Bronchial epithelial cell (primary cell): ENCODE results near the gene KCNK16. TPM values are rescaled to one million over a fixed set of nuclear protein-coding genes. Genes with fewer than 3 reads are reported as not detected.

Experiments
- DNase-seq: peaks from one replicate; pipeline ENCODE4 v3.0.0-alpha.2; 2010; ENCODE audit warnings: low read depth
- FAIRE-seq: peaks from 2 replicates; lab custom pipeline; 2011; peaks lifted over from hg19 to GRCh38; lab: Jason Lieb, UNC
- H3K27me3 ChIP-seq: 2 replicates; pipeline ENCODE4 v1.5.1; 2011; ENCODE audit warnings: low read length; ENCODE audit not compliant: control insufficient read depth, insufficient read depth
- H3K36me3 ChIP-seq: 2 replicates; pipeline ENCODE4 v1.5.1; 2011; ENCODE audit warnings: low read length; ENCODE audit not compliant: control insufficient read depth, insufficient read depth
- H3K4me3 ChIP-seq: 2 replicates; pipeline ENCODE4 v1.5.1; 2011; ENCODE audit warnings: mild to moderate bottlenecking, low read depth, low read length, control low read depth
- total RNA-seq: library from RNA; depleted of rRNA; stranded (reverse); fragments of >200 nt; gene quantifications from 2 replicates; pipeline ENCODE4 v1.2.1, GENCODE V29; 2014
- TF ChIP-seq, protein P1 (sequence below): IDR thresholded peaks from 2 replicates; pipeline ENCODE4 v1.5.1; 2011; ENCODE audit warnings: mild to moderate bottlenecking, moderate library complexity, low read length, control low read depth, inconsistent platforms; ENCODE audit not compliant: insufficient read depth, severe bottlenecking

Gene KCNK16
- total RNA-seq, 1 donor from 2014 or later: not detected

- FAIRE-seq (no peak), DNase-seq (no peak)
- Histone ChIP-seq H3K4me3 (no peak overlapping the region), H3K27me3 (no peaks in the 10 kb centered on the region), H3K36me3 (no peaks in the 10 kb centered on the region)
- TF ChIP-seq, protein P1, sequence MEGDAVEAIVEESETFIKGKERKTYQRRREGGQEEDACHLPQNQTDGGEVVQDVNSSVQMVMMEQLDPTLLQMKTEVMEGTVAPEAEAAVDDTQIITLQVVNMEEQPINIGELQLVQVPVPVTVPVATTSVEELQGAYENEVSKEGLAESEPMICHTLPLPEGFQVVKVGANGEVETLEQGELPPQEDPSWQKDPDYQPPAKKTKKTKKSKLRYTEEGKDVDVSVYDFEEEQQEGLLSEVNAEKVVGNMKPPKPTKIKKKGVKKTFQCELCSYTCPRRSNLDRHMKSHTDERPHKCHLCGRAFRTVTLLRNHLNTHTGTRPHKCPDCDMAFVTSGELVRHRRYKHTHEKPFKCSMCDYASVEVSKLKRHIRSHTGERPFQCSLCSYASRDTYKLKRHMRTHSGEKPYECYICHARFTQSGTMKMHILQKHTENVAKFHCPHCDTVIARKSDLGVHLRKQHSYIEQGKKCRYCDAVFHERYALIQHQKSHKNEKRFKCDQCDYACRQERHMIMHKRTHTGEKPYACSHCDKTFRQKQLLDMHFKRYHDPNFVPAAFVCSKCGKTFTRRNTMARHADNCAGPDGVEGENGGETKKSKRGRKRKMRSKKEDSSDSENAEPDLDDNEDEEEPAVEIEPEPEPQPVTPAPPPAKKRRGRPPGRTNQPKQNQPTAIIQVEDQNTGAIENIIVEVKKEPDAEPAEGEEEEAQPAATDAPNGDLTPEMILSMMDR: no peak
These were observed 11.3 kb upstream of the KCNK16 start for GRCh38 chr6:39333644-39334438.

DNA sequence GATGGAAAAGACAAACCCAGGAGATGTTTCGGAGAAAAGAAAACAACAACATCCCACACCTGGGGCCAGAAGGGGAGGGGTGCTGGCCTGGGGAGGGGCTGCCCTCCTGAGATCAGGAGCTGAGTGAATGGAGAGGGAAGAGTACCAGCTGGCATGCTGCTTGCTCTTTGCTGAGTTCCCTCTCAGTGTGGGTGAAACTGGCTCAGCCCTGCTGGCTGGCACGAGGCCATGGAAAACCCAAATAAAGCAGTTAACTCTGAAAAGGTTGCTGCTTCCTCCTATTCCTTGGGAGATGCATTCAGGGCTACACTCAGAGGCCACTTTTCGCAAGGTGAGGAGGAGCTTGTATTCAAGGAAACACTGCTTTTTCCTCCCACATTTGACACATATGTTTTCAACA is 8.0 kb upstream of the KCNK16 start:
- Histone ChIP-seq H3K36me3 (no peaks in the 10 kb centered on the region), H3K4me3 (no peak overlapping the region), H3K27me3 (peaks cover 3% of the 10 kb centered on the region)
- DNase-seq (no peak), FAIRE-seq (no peak)
- TF ChIP-seq, protein P1: no peak

GRCh38 chr6:39330057-39330456 is 7.6 kb upstream of the KCNK16 start:
- no peak for DNase-seq
- Histone ChIP-seq H3K4me3 (no peak overlapping the region), H3K36me3 (no peaks in the 10 kb centered on the region), H3K27me3 (peaks cover 3% of the 10 kb centered on the region)
- no peak for FAIRE-seq
- TF ChIP-seq, protein P1: no peak

- no peak for DNase-seq
- Histone ChIP-seq H3K27me3 (peaks cover 3% of the 10 kb centered on the region), H3K4me3 (no peak overlapping the region), H3K36me3 (no peaks in the 10 kb centered on the region)
- TF ChIP-seq, protein P1: no peak
- FAIRE-seq: no peak
These were observed 5.6 kb upstream of the KCNK16 start for GRCh38 chr6:39328066-39328465.

DNA sequence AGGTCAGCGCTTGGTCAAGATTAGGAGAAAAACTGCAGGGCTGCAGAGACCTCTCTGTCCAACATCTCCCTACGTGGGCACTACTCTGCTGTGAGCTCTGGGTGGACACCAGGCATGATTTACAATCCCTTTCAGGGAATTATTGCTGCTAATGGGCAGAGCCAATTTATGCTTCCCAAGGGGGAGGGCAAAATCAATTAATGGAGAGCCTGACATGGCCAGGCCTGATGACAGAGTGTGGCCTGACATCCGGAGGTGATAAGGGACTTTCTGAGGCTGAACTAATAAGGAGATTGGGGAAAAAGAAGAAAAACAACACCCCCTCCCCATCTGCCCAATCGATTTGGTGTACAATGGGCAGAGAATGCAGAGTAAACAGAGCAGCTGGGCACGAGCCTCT is 5.0 kb upstream of the KCNK16 start:
- peaks cover 3% of the 10 kb centered on the region for H3K27me3 ChIP-seq

More for the DNA sequence above, 5.0 kb upstream of the KCNK16 start:
- FAIRE-seq (peak; percentile 18), DNase-seq (no peak)
- TF ChIP-seq, protein P1: no peak
- Histone ChIP-seq H3K4me3 (no peak overlapping the region), H3K36me3 (no peaks in the 10 kb centered on the region)
